Ramos (cell line): ENCODE results near the gene KCNB1.
"Not testable (repeated sequence)": the region's sequence is repeated elsewhere in the genome, so short reads cannot be mapped to it uniquely, and the experiment has no call there.

Experiments used
- in situ Hi-C: fragments of 300-500 bp; cut with MboI; formaldehyde crosslinking; loops from one replicate; pipeline ENCODE4 v1.14.3; 2022; ENCODE audit warnings: low sequenced_read_pairs; ENCODE audit not compliant: unreplicated experiment

KCNB1 gene

GRCh38 chr20:49340161-49340966 lies 142.1 kb downstream of the KCNB1 start:
- in situ Hi-C loops: loop anchor here (25.0 kb wide), 1 partner anchor 172 kb away; no protein-coding TSS in a partner anchor

- in situ Hi-C loops: loop anchor here (10.0 to 25.0 kb wide), 2 partner anchors 173 to 556 kb away; no protein-coding TSS in a partner anchor
Measured at GRCh38 chr20:49339123-49339522, 143.3 kb downstream of the KCNB1 start.

- in situ Hi-C loops: loop anchor here (10.0 to 25.0 kb wide), 2 partner anchors 174 to 557 kb away; no protein-coding TSS in a partner anchor
Measured at GRCh38 chr20:49338061-49338460, 144.4 kb downstream of the KCNB1 start.

- in situ Hi-C loops: loop anchor here (10.0 to 25.0 kb wide), 2 partner anchors 175 to 557 kb away; no protein-coding TSS in a partner anchor
Measured at GRCh38 chr20:49337357-49337756, 145.1 kb downstream of the KCNB1 start.

GRCh38 chr20:49336786-49337185 lies 145.7 kb downstream of the KCNB1 start:
- in situ Hi-C loops: loop anchor here (10.0 to 25.0 kb wide), 2 partner anchors 176 to 558 kb away; no protein-coding TSS in a partner anchor

GRCh38 chr20:49335476-49335875 lies 147.0 kb downstream of the KCNB1 start:
- in situ Hi-C loops: loop anchor here (10.0 to 25.0 kb wide), 2 partner anchors 177 to 559 kb away; no protein-coding TSS in a partner anchor

- in situ Hi-C loops: loop anchor here (10.0 to 25.0 kb wide), 2 partner anchors 181 to 564 kb away; no protein-coding TSS in a partner anchor
Measured at GRCh38 chr20:49330701-49331615, 151.5 kb downstream of the KCNB1 start.

- in situ Hi-C loops: loop anchor here (25.0 kb wide), 1 partner anchor 184 kb away; no protein-coding TSS in a partner anchor
Measured at GRCh38 chr20:49328790-49329189, 153.7 kb downstream of the KCNB1 start.

- in situ Hi-C loops: loop anchor here (25.0 kb wide), 1 partner anchor 186 kb away; no protein-coding TSS in a partner anchor
Measured at GRCh38 chr20:49326026-49326425, 156.4 kb downstream of the KCNB1 start.

GRCh38 chr20:49324306-49324705 lies 158.2 kb downstream of the KCNB1 start:
- in situ Hi-C loops: no loop called here

- in situ Hi-C loops: no loop called here
Measured at GRCh38 chr20:49323622-49324238, 158.7 kb downstream of the KCNB1 start.

GRCh38 chr20:49320460-49320859 lies 162.0 kb downstream of the KCNB1 start:
- in situ Hi-C loops: no loop called here

GRCh38 chr20:49319208-49319809 lies 163.2 kb downstream of the KCNB1 start:
- in situ Hi-C loops: no loop called here

- in situ Hi-C loops: no loop called here
Measured at GRCh38 chr20:49318430-49319207, 163.8 kb downstream of the KCNB1 start.

- in situ Hi-C loops: no loop called here
Measured at GRCh38 chr20:49318091-49318429, 164.4 kb downstream of the KCNB1 start.

- in situ Hi-C loops: no loop called here
Measured at GRCh38 chr20:49316704-49317103, 165.8 kb downstream of the KCNB1 start.

- in situ Hi-C loops: no loop called here
Measured at GRCh38 chr20:49315580-49315979, 166.9 kb downstream of the KCNB1 start.

- in situ Hi-C loops: not testable (repeated sequence)
Measured at GRCh38 chr20:49314052-49314451, 168.4 kb downstream of the KCNB1 start.
